OCI-LY3 (cell line): ENCODE results near the gene ERBB3.
"Not testable (repeated sequence)": the region's sequence is repeated elsewhere in the genome, so short reads cannot be mapped to it uniquely, and the experiment has no call there.

Source experiments
- H2AFZ ChIP-seq: fragments of 200-600, 300-600 bp; shearing (Covaris generic); 2 replicates; pipeline ENCODE4 v1.6.0; 2014; ENCODE audit warnings: antibody characterized with exemption, low read depth, low read length
- H3K27ac ChIP-seq: fragments of 200-600, 300-600 bp; sonication (generic); 2 replicates; pipeline ENCODE4 v1.5.1; 2014; ENCODE audit warnings: mild to moderate bottlenecking, low read length, moderate library complexity, mixed read lengths
- H3K27me3 ChIP-seq: fragments of 200-600, 300-600 bp; sonication (generic); 2 replicates; pipeline ENCODE4 v1.6.1; 2014; ENCODE audit warnings: low read depth, low read length, mixed read lengths
- H3K36me3 ChIP-seq: fragments of 200-600, 300-600 bp; sonication (generic); replicated peaks from 2 replicates; pipeline ENCODE3; 2014; ENCODE audit warnings: low read depth, low read length, mixed read lengths
- H3K4me1 ChIP-seq: fragments of 300-600, 200-600 bp; sonication (generic); 2 replicates; pipeline ENCODE4 v1.6.1; 2014; ENCODE audit warnings: low read length, mixed read lengths
- H3K4me2 ChIP-seq: fragments of 200-600, 300-600 bp; sonication (generic); 2 replicates; pipeline ENCODE4 v1.6.1; 2014; ENCODE audit warnings: low read length, mixed read lengths
- H3K4me3 ChIP-seq: fragments of 300-600, 200-600 bp; sonication (generic); 2 replicates; pipeline ENCODE4 v1.5.1; 2014; ENCODE audit warnings: antibody characterized with exemption, mild to moderate bottlenecking, low read length, moderate library complexity
- H3K79me2 ChIP-seq: fragments of 300-600, 200-600 bp; shearing (Covaris generic); 2 replicates; pipeline ENCODE4 v1.6.1; 2014; ENCODE audit warnings: mild to moderate bottlenecking, low read length, mixed read lengths
- H3K9ac ChIP-seq: fragments of 300-600, 200-600 bp; shearing (Covaris generic); 2 replicates; pipeline ENCODE4 v1.6.0; 2014; ENCODE audit warnings: mild to moderate bottlenecking, low read length, moderate library complexity
- H3K9me3 ChIP-seq: fragments of 200-600, 300-600 bp; shearing (Covaris generic); 2 replicates; pipeline ENCODE4 v1.6.1; 2014; ENCODE audit warnings: low read length, mixed read lengths; ENCODE audit not compliant: insufficient read depth
- H4K20me1 ChIP-seq: fragments of 200-600, 300-600 bp; sonication (generic); 2 replicates; pipeline ENCODE4 v1.6.1; 2016; ENCODE audit warnings: low read length, mixed read lengths; ENCODE audit not compliant: insufficient read depth
- CTCF ChIP-seq: fragments of 200-600, 300-600 bp; sonication (generic); IDR thresholded peaks from 2 replicates; pipeline ENCODE4 v1.5.1; 2014; ENCODE audit warnings: antibody characterized with exemption, low read length, low read depth
- EZH2phosphoT487 ChIP-seq: fragments of 200-600 bp; shearing (Covaris generic); IDR thresholded peaks from 2 replicates; pipeline ENCODE4 v1.6.1; 2018; ENCODE audit warnings: antibody characterized with exemption, mixed run types, low read depth

The ERBB3 gene

GRCh38 chr12:56042843-56043242 is 37.1 kb upstream of the ERBB3 start:
- Histone ChIP-seq H3K36me3 (peaks cover 30% of the 10 kb centered on the region), H3K9ac (peak overlapping the region; percentile 82), H3K27me3 (no peaks in the 10 kb centered on the region), H3K4me1 (peaks cover 29% of the 10 kb centered on the region), H3K4me3 (peak overlapping the region; percentile 85), H3K4me2 (peak overlapping the region; percentile 99), H3K79me2 (peaks cover 23% of the 10 kb centered on the region), H2AFZ (no peak overlapping the region), H3K9me3 (no peaks in the 10 kb centered on the region), H3K27ac (peak overlapping the region; percentile 74), H4K20me1 (peaks cover 7% of the 10 kb centered on the region)
- TF ChIP-seq CTCF (no peak), EZH2phosphoT487 (no peak)

- H3K9ac ChIP-seq = peak overlapping the region; percentile 42; the same call in 1 of the 2 replicates
- H3K36me3 ChIP-seq = peaks cover 30% of the 10 kb centered on the region
- TF ChIP-seq EZH2phosphoT487 = no peak
- TF ChIP-seq CTCF = no peak
- peak overlapping the region; percentile 60 for H3K4me2 ChIP-seq
- H2AFZ ChIP-seq = 0 out of 2 replicates have a peak overlapping the region, but pooled peaks have one; percentile 80
- no peaks in the 10 kb centered on the region for H3K27me3 ChIP-seq
- H3K4me3 ChIP-seq = no peak overlapping the region
- H3K79me2 ChIP-seq = peaks cover 23% of the 10 kb centered on the region
- peaks cover 7% of the 10 kb centered on the region for H4K20me1 ChIP-seq
- peaks cover 23% of the 10 kb centered on the region for H3K4me1 ChIP-seq
- H3K9me3 ChIP-seq = no peaks in the 10 kb centered on the region
- H3K27ac ChIP-seq = peak overlapping the region; percentile 71
Observed at GRCh38 chr12:56046027-56046780, 33.8 kb upstream of the ERBB3 start.

GRCh38 chr12:56053407-56053893 is 26.5 kb upstream of the ERBB3 start:
- Histone ChIP-seq H3K79me2 (no peaks in the 10 kb centered on the region), H3K4me2 (no peak overlapping the region), H3K9ac (no peak overlapping the region), H3K9me3 (no peaks in the 10 kb centered on the region), H3K27ac (no peak overlapping the region), H2AFZ (no peak overlapping the region), H3K27me3 (no peaks in the 10 kb centered on the region), H4K20me1 (no peaks in the 10 kb centered on the region), H3K4me1 (no peaks in the 10 kb centered on the region), H3K36me3 (no peaks in the 10 kb centered on the region), H3K4me3 (no peak overlapping the region)
- no peak for TF ChIP-seq EZH2phosphoT487
- TF ChIP-seq CTCF = no peak

- not testable (repeated sequence) for H4K20me1 ChIP-seq, H2AFZ ChIP-seq, H3K4me3 ChIP-seq, H3K9ac ChIP-seq, H3K4me2 ChIP-seq, H3K27ac ChIP-seq, H3K27me3 ChIP-seq, H3K4me1 ChIP-seq, H3K36me3 ChIP-seq, H3K9me3 ChIP-seq, H3K79me2 ChIP-seq
Observed at GRCh38 chr12:56059964-56060363, 20.0 kb upstream of the ERBB3 start.
